ENCODE measurements around the gene FCHSD2. TPM values are rescaled to one million over a fixed set of nuclear protein-coding genes. Genes with fewer than 3 reads are reported as not detected.
"Not testable (repeated sequence)": the region's sequence is repeated elsewhere in the genome, so short reads cannot be mapped to it uniquely, and the experiment has no call there.

The FCHSD2 gene
- total RNA-seq, 2 donors from 2014 or later = 41.1 to 45.0 TPM

DNA sequence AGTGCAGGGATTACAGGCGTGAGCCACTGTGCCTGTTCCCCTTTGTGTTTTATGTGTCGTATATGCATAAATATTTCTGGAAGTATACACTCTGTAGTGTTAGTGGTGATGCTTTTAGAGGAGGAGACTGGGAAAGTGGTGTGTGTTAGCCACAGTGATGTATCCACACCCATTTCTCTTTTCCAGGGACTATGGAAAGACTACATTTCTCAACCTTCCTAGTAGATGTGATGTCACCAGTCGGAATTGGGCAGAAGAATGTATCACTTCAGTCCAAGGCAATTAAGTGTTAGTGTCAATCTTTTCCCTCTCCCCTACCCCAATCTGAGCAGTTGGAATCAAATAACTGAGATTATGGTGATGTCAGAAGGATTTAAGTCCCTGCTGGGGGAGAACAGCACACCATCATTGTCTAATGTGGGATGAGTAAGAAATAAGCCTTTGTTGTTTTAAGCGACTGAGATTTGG is 333.8 kb downstream of the FCHSD2 start:
- H3K36me3 Mint-ChIP-seq (ENCODE audit: low read depth) = peaks cover 4% of the 10 kb centered on the region
- no peak overlapping the region for H3K27ac Mint-ChIP-seq
- ATAC-seq = no peak
- no peaks in the 10 kb centered on the region for H3K27me3 Mint-ChIP-seq
- H3K9me3 ChIP-seq (ENCODE audit: control insufficient read depth, low read length, poor library complexity, severe bottlenecking) = no peaks in the 10 kb centered on the region
- H3K4me3 Mint-ChIP-seq = no peak overlapping the region
- H3K4me1 Mint-ChIP-seq = peaks cover 21% of the 10 kb centered on the region
- no peak for DNase-seq

DNA sequence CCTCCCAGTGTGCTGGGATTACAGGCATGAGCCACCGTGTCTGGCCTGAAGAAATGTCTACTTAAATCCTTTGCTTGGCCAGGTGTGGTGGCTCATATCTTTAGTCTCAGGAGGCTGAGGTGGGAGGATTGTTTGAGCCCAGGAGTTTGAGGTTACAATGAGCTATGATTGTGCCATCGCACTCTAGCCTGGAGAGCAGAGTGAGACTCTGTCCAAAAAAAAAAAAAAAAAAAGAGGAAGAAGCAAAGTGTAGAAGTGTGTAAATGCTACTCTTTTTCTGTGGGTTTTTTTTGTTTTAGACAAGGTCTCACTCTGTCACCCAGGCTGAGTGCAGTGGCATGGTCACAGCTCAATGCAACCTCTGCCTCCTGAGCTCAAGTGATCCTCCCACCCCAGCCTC is 334.3 kb downstream of the FCHSD2 start:
- DNase-seq = no peak
- ATAC-seq = peak; percentile 15
- Mint-ChIP-seq H3K27me3 (no peaks in the 10 kb centered on the region), H3K27ac (no peak overlapping the region), H3K36me3 (ENCODE audit: low read depth) (peaks cover 4% of the 10 kb centered on the region), H3K4me1 (peaks cover 15% of the 10 kb centered on the region), H3K4me3 (no peak overlapping the region)
- H3K9me3 ChIP-seq (ENCODE audit: control insufficient read depth, low read length, poor library complexity, severe bottlenecking) = no peaks in the 10 kb centered on the region

DNA sequence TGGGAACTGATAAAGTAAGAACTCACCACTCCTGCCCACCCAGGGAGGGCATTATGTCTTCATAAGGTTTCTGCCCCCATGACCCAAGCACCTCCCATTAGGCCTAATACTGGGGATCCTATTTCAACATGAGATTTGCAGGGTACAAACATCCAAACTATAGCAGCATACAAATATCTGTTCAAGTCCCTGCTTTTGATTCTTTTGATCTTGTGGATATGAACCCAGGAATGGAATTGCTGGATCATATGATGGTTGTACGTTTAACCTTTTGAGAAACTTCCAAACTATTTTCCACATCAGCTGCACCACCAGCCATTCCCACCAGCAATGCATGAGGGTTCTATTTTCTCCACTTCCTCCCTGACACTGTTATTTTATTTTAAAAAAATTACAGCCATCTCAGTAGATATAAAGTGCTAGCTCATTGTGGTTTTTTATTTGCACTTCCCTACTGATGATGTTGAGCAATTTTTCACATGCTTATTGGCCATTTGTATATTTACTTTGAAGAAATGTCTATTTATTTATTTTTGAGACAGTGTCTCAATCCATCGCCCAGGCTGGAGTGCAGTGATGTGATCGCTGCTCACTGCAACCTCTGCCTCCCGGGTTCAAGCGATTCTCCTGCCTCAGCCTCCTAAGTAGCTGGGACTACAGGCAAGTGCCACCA is 335.0 kb downstream of the FCHSD2 start:
- Mint-ChIP-seq H3K36me3 (ENCODE audit: low read depth) (peaks cover 4% of the 10 kb centered on the region), H3K27ac (no peak overlapping the region), H3K4me3 (no peak overlapping the region), H3K27me3 (no peaks in the 10 kb centered on the region), H3K4me1 (peaks cover 11% of the 10 kb centered on the region)
- DNase-seq = no peak
- ATAC-seq = no peak
- H3K9me3 ChIP-seq (ENCODE audit: control insufficient read depth, low read length, poor library complexity, severe bottlenecking) = no peaks in the 10 kb centered on the region

DNA sequence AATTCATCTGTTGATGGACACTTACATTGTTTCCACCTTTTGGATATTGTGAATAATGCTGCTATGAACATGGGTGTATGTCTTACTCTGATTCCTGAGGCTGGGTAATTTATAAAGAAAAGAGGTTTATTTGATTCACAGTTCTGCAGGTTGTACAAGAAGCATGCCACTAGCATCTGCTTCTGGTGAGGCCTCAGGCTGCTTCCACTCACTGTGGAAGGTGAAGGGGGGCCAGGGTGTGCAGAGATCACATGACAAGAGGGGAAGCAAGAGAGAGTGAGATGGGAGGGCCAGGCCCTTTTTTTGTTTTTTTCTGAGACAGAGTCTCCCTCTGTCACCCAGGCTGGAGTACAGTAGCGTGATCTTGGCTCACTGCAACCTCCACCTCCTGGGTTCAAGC is 335.7 kb downstream of the FCHSD2 start:
- not testable (repeated sequence) for DNase-seq; H3K27me3 Mint-ChIP-seq; H3K36me3 Mint-ChIP-seq (ENCODE audit: low read depth)

DNA sequence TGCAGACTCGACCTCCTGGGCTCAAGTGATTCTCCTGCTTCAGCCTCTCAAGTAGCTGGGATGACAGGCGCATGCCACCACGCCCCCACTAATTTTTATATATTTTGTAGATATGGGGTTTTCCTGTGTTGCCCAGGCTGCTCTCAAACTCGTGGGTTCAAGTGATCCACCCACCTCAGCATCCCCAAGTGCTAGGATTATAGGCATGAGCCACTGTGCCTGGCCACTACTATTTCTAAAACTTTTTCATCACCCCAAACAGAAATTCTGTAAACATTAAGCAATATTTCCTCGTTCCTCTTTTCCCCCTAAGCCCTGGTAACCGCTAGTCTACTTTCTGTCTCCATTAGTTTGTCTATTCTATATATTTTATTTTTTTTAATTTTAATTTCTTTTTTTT is 336.9 kb downstream of the FCHSD2 start:
- Mint-ChIP-seq H3K36me3 (ENCODE audit: low read depth) (peaks cover 2% of the 10 kb centered on the region), H3K4me3 (no peak overlapping the region), H3K27me3 (no peaks in the 10 kb centered on the region), H3K27ac (no peak overlapping the region), H3K4me1 (peaks cover 3% of the 10 kb centered on the region)
- ATAC-seq (no peak), DNase-seq (no peak)
- no peaks in the 10 kb centered on the region for H3K9me3 ChIP-seq (ENCODE audit: control insufficient read depth, low read length, poor library complexity, severe bottlenecking)

More for the DNA sequence above, 335.7 kb downstream of the FCHSD2 start:
- H3K4me1 Mint-ChIP-seq; H3K27ac Mint-ChIP-seq; H3K4me3 Mint-ChIP-seq; ATAC-seq; H3K9me3 ChIP-seq (ENCODE audit: control insufficient read depth, low read length, poor library complexity, severe bottlenecking): not testable (repeated sequence)

DNA sequence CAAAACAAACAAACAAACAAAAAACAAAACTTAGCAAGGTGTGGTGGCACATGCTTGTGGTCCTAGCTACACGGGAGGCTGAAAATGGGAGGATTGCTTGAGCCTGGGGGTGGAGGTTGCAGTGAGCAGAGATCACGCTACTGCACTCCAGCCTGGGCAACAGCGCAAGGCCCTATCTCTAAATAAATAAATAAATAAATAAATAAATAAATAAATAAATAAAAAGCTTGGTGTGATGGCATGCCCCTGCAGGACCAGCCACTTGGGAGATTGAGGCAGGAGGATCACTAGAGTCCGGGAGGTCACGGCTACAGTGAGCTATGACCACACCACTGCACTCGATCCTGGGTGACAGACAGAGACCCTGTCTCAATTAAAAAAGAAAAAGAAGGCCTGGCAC is 339.3 kb downstream of the FCHSD2 start:
- Mint-ChIP-seq H3K27ac (no peak overlapping the region), H3K4me3 (no peak overlapping the region), H3K27me3 (no peaks in the 10 kb centered on the region), H3K4me1 (peaks cover 4% of the 10 kb centered on the region), H3K36me3 (ENCODE audit: low read depth) (peaks cover 2% of the 10 kb centered on the region)
- no peaks in the 10 kb centered on the region for H3K9me3 ChIP-seq (ENCODE audit: control insufficient read depth, low read length, poor library complexity, severe bottlenecking)
- DNase-seq (no peak), ATAC-seq (no peak)

DNA sequence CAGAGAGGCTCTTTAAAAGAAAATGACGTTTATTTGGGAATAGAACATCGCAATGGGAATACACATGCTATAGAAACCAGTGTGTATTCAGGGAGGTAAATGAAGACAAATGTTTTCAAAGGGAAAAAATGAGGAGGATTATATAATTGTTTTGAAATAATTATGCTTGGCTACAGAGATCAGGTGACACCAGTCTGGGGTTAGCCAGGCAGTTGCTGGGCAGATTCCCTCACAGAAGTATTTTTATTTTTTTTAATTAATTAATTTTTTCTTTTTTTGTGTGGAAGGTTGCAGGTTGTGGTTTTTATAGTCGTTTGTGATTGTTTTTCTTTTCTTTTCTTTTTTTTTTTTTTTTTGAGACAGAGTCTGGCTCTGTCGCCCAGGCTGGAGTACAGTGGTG is 342.7 kb downstream of the FCHSD2 start:
- Mint-ChIP-seq H3K36me3 (ENCODE audit: low read depth) (no peaks in the 10 kb centered on the region), H3K27me3 (no peaks in the 10 kb centered on the region), H3K27ac (peak overlapping the region; percentile 70), H3K4me3 (no peak overlapping the region), H3K4me1 (peaks cover 7% of the 10 kb centered on the region)
- DNase-seq = no peak
- H3K9me3 ChIP-seq (ENCODE audit: control insufficient read depth, low read length, poor library complexity, severe bottlenecking) = no peaks in the 10 kb centered on the region
- ATAC-seq = peak; percentile 40

DNA sequence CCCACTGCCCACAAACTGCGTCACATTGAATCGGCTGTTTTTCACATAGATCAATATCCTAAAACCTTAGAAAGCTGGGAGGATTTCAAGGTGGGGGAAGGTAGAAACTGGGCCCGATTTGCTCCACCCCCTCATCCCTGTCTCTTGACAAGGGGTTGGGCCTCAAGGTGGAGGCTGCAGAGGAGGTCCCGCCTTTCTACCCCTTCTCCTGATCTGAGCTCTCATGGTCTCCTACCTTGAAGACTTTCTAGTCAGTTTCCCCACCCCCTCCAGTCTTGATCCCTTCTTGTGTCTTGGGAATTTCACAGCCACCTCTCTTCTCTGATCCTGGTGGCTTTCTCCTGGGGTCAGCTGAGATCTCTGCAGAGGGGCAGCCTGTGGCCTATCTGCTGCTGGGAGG is 343.8 kb downstream of the FCHSD2 start:
- H3K27ac Mint-ChIP-seq = peak overlapping the region; percentile 70
- H3K27me3 Mint-ChIP-seq = no peaks in the 10 kb centered on the region
- ATAC-seq (no peak), DNase-seq (no peak)
- H3K4me1 Mint-ChIP-seq = peaks cover 14% of the 10 kb centered on the region
- H3K36me3 Mint-ChIP-seq (ENCODE audit: low read depth) = no peaks in the 10 kb centered on the region
- no peak overlapping the region for H3K4me3 Mint-ChIP-seq
- H3K9me3 ChIP-seq (ENCODE audit: control insufficient read depth, low read length, poor library complexity, severe bottlenecking) = no peaks in the 10 kb centered on the region

DNA sequence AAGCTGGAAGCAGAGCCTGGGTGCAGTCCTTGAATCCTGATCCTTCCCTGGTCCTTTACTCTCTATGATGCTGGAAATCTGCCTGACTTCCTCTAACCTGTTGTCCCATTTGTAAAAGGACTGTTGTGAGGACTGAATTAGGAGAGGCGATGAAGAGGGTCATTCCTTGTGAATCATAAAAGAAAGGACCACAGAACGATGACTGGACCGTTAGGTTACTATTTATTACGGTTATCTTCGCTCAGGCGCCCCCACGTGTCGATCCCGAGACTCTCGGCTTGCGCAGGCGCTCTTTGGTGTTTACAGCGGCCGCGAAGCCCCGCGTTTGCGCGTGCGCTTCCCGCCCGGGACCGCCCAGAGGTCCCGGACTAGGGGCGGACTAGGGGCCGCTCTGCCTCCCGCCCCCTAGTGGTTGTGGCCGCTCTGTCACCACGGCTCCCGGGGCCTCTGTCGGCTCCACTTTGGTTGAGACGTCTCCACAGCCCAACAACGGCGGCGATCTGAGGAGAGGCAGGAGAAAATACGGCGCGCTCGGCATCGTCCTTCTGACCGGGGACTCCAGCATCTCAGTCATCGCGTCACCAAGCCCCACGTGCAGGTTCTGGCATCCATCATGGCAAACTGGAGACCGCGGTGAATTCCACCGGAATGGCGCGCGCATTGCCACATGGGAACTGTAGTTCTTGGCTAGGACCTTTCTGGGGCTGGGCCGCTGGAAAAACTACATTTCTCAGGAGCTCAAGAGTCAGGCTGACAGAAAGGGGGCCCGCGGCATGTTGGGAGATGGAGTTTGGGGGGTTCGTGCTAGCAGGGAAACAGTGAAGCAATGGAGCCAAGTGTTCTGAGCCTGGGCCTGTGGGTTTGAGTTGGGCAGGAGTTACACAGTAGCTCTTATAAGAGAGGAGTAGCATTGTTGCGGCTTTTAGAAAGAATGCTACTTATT is 348.4 kb downstream of the FCHSD2 start, which contains the start of gene STARD10:
TSS of gene STARD10 (minus strand) at position 623 of the 943 bp plus-strand sequence. CDS start 12,866 bp downstream, outside the sequence.
- H3K27me3 Mint-ChIP-seq = no peaks in the 10 kb centered on the region
- ATAC-seq = peak; percentile 93
- H3K4me3 Mint-ChIP-seq = peak within 1 kb of the TSS; percentile 95
- H3K36me3 Mint-ChIP-seq (ENCODE audit: low read depth) = no peaks in the 10 kb centered on the region
- DNase-seq = peak; percentile 91 to 96 (median 92)
- peak within 1 kb of the TSS; percentile 99 for H3K27ac Mint-ChIP-seq
- no peaks in the 10 kb centered on the region for H3K9me3 ChIP-seq (ENCODE audit: control insufficient read depth, low read length, poor library complexity, severe bottlenecking)
- H3K4me1 Mint-ChIP-seq = peaks cover 23% of the 10 kb centered on the region

DNA sequence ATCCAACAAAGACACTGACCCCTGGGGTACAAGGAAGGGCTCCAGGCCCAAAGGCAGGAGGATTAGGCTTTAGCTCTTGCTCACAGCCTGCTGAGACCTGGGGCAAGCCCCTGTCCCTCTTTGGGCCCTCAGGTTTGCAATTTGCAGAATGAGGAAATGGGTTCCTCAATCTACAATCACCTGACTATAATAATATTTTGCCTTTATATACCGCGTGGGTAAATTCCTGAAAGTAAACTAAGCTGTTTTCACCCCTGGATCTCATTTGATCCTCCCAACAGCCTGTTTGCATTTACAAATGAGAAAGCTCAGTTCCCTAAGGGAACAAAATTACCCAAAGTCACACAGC is 349.1 kb downstream of the FCHSD2 start:
- no peak for DNase-seq
- H3K27ac Mint-ChIP-seq = peak overlapping the region; percentile 99
- peaks cover 23% of the 10 kb centered on the region for H3K4me1 Mint-ChIP-seq
- H3K36me3 Mint-ChIP-seq (ENCODE audit: low read depth) = no peaks in the 10 kb centered on the region
- ATAC-seq = no peak
- no peaks in the 10 kb centered on the region for H3K9me3 ChIP-seq (ENCODE audit: control insufficient read depth, low read length, poor library complexity, severe bottlenecking)
- H3K27me3 Mint-ChIP-seq = no peaks in the 10 kb centered on the region
- H3K4me3 Mint-ChIP-seq = peak overlapping the region; percentile 95

DNA sequence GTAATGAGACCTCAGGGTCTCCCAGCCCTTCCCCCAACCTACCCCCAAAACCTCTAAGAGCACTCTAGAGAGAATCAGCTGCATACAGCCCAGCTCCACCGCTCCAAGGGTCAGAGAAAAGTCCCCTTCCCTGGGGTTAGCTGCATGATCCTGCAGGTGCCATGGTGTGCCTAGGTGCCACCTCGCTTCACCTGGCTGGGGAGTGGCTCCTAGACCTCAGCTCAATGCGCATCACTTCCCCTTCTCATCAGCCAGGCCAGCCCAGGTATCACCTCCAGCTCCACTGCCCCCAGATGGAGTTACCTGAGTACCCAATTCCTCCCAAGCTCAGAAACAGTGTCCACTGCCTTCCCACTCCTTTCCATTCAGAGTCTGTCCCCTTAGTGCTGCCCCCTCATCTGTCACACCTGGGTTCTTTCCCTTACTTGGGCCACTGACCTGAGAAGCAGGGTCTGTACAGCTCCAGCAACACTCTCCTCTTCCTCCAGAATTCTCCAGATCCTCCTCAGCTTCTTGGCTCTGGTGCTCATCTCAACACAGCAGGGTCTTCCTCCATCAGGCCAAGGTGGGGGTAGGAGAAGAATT is 349.6 kb downstream of the FCHSD2 start:
- Mint-ChIP-seq H3K4me1 (peaks cover 22% of the 10 kb centered on the region), H3K4me3 (peak overlapping the region; percentile 74), H3K36me3 (ENCODE audit: low read depth) (no peaks in the 10 kb centered on the region), H3K27ac (peak overlapping the region; percentile 99), H3K27me3 (no peaks in the 10 kb centered on the region)
- no peaks in the 10 kb centered on the region for H3K9me3 ChIP-seq (ENCODE audit: control insufficient read depth, low read length, poor library complexity, severe bottlenecking)
- DNase-seq (no peak), ATAC-seq (no peak)

DNA sequence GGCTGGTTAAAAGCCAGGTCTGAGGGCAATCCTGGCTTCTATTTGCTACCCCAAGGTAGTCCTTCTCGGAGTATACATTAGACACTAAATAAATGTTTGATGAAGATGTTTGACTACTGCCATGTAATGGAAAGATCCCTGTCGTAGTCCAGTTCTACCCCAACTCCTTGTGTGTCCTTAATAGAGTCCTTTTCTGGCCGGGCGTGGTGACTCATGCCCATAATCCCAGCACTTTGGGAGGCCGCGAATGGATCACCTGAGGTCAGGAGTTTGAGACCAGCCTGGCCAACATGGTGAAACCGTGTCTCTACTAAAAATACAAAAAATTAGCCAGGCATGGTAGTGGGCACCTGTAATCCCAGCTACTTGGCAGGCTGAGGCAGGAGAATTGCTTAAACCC is 350.9 kb downstream of the FCHSD2 start:
- peaks cover 22% of the 10 kb centered on the region for H3K4me1 Mint-ChIP-seq
- not testable (repeated sequence) for H3K27me3 Mint-ChIP-seq, DNase-seq

DNA sequence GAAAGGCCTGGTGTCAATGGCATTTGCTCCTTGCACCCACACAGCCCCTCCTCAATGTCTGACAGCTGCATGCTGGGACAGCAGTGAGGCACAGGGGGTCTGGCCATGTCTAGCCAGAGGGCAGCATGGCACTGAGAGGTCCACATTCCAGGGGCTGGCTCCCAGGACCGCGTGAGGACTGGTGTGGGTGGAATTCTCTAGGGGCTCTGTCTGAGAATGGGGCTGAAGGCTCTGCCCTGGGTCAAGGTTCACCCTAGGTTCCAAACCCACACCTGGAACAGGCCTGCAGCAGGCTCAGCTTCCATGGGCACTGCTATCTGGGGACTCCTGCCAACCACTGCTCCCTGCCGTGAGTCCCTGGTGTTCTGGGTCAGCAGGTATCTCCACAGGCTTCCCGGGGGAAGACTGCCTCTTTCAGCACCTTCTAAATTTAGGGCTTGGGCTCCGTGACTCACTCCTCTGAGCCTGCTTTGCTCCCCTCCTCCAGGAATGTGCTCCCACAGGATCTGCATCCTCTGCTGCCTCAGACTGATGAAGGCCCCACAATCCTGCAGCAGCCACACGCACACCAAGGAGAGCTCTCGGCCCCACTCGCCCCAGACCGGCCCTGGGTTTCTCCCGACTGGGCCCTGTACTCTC is 352.5 kb downstream of the FCHSD2 start:
- no peaks in the 10 kb centered on the region for H3K9me3 ChIP-seq (ENCODE audit: control insufficient read depth, low read length, poor library complexity, severe bottlenecking)
- peaks cover 20% of the 10 kb centered on the region for H3K4me1 Mint-ChIP-seq
- no peaks in the 10 kb centered on the region for H3K27me3 Mint-ChIP-seq
- ATAC-seq = no peak
- no peaks in the 10 kb centered on the region for H3K36me3 Mint-ChIP-seq (ENCODE audit: low read depth)
- DNase-seq = no peak
- H3K27ac Mint-ChIP-seq = no peak overlapping the region
- H3K4me3 Mint-ChIP-seq = no peak overlapping the region

More for the DNA sequence above, 350.9 kb downstream of the FCHSD2 start:
- not testable (repeated sequence) for H3K36me3 Mint-ChIP-seq (ENCODE audit: low read depth); H3K27ac Mint-ChIP-seq; H3K4me3 Mint-ChIP-seq; ATAC-seq; H3K9me3 ChIP-seq (ENCODE audit: control insufficient read depth, low read length, poor library complexity, severe bottlenecking)
